HG02870 (cell line): ENCODE results near the gene SF3A1.
A peak's percentile ranks its signal among the peaks of the same experiment; 100 is the strongest.

Source experiments
- ATAC-seq: cut with Tn5 transposase; IDR thresholded peaks from one replicate; pipeline ENCODE4 v1.9.1; 2021; ENCODE audit warnings: mild to moderate bottlenecking, moderate library complexity; ENCODE audit not compliant: unreplicated experiment

The SF3A1 gene

GRCh38 chr22:30289141-30289979 lies 67.3 kb downstream of the SF3A1 start, which contains the start of gene CASTOR1:
CASTOR1 (minus strand) TSS chr22:30289505; CDS start chr22:30289497, 8 bp downstream.
- ATAC-seq: peak; percentile 67

DNA sequence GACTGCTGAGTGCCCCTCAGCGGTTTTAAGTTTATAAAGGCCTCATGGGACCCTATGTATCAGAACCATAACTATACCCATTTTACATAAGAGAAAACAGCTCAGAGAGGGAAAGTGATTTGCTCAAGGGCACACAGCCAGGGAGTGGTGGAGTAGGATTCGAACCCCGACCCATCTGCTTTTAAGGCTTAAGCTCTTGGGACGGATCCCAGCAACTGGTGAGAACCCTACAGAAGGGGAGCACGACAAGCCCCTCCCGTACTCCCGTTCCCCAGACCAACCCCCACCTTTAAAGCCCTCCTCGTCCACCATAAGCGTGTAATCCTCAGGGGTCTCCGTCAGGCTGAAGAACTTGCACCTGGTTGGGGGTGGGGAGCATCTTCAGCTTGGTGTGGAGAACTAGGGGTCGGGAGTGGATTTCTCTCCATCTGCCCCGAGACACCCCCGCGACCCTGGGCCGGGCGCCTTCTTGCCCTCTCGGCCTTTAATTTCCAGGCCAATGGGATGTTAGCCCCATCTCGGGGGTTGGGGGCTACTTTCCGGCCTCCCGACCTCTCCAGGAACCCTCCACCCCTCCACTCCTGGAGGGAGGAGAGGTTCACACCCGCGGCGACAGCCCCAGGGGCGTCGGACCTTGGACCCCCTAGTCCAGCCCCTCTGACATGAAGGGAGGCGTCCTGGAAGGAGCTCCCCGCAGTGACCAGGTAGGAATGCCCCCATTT lies 68.1 kb downstream of the SF3A1 start:
- ATAC-seq: no peak

DNA sequence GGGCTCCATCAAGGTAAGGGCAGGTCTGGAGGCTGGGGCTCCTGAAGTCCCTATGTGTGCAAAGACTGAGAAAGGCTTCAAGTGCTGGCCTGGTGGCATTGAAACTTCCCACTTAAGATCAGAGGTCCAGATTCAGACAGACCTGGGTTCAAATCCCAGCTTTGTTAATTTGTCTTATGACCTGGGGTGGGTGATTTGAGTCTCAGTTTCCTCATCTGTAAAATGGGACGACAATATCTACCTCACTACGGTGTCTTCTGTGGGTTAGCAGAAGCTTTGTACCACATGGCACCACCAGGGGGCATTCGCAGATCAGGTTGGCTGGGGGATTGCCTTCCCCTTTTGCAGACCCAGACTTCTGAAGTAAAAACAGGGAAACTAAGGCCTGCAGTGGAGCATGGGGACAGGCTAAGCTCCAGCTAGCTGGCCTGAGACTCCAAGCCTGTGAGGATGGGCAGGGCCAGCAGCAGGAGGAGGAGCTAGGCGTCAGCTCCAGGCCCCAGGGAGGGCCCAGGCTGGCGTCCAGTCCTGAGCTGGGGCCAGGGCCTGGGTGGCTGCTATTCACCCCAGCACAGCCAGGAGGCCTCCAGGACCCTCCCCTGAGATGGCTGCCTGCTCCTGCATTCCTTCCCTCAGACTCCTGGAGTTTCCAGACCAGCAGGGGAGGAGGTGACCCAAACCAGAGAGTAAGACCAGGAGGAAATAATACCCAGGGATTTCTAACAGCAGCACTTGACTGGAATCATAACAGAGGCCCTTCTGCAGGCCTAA lies 68.9 kb downstream of the SF3A1 start:
- ATAC-seq: no peak

DNA sequence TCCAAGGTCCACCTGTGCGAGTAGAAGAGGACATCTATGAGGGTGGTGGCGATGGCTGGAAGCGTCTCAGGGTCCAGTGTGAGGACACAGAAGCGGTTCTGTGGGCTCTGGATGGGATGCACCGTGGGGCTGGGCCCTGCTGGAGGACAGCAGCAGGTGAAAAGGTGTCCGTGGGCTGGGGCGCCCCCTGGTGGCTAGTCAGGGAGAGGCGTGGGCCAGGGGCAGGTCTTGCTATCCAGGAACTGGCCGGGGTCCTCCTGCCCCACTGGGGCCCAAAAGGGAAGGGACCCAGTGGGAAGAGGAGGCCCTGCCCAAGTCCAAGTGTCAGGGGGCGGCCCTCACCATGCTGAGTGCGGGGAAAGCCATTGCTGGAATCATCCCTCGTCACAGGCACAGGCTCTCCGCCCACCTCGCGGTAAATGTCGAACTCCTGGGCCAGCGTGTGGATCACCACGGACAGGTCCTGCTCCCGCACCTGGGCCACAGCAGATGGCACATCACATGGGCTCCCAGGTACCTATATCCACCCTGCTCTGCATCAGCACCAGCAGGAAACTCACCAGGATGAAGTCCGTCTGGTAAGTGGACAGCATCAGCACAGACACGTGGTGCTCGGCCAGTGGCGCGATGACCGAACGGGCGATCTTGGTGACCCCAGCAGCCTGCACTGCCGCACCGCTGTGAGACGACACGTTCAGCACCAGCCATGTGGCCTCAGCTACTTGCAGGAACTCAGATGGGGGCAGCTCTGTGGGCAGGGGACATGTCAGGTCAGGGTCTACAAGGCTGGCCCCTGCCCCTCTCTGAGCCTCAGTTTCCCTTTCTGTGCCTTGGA lies 69.7 kb downstream of the SF3A1 start:
- ATAC-seq: no peak

DNA sequence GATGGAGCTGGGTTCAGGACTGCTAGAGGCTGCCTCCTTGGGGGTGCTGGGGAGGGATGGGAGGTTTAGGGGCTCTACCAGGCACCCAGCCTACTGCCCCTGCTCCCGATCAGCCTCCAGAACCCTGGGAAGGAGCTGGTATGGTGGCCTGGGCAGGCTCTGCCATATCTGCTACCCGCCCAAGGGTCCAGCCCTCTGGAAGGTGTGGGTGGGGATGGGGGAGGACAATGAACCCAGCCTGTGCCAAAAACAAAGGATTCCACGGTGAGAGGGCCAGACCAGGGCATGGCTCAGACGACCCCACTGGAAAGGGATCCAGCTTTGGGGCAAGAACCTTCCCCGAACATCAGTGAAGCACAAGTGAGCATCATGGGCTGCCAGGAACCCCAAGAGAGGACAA lies 70.4 kb downstream of the SF3A1 start:
- ATAC-seq: no peak

DNA sequence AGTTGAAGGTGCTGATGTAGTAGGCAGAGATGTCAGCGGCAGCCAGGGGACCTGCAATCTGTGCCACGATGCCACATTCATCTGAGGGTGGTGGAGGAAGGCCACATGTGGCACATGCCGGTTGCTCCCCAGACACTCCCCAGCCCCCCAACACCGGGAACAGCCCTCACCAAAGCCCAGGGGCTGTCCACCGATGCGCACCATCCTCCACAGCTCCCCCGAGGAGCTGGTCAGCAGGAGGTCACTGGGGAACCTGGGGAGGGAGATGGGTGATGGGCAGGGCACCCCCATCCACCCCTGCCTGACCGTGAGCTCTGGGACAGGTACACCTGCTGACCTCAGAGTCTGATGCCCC lies 70.9 kb downstream of the SF3A1 start:
- ATAC-seq: no peak

DNA sequence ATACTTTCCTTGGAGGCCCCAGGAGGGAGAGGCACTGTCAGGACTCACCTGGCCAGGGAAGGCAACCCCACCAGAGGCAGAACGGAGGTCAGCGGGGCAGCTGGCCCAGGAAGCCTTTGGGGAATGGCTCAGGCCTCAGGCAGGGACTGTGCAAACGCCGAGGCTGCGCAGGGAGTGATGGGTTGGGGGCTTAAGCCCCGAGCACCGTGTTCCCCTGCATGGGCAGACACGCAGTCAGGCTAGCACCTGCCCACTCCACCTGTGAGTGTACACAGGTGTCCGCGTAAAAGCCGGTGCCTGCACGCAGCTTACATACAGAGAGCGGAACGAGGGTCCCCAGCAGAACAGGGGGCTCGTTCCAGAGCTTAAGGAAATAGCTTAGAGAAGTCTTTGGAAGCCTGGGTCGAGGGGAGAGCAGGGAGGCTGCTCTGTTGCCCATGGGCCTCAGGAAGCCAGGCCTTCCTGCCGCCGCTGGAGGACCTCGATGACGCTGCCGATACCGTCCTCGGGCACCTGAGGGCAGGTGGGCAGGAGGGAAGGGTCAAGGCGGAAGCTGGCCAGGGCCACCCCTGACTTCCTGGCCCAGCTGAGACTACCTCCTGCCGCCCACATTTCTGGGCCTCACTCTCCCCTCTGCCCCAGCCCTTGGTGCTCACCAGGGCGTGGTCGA lies 71.4 kb downstream of the SF3A1 start:
- ATAC-seq: no peak

DNA sequence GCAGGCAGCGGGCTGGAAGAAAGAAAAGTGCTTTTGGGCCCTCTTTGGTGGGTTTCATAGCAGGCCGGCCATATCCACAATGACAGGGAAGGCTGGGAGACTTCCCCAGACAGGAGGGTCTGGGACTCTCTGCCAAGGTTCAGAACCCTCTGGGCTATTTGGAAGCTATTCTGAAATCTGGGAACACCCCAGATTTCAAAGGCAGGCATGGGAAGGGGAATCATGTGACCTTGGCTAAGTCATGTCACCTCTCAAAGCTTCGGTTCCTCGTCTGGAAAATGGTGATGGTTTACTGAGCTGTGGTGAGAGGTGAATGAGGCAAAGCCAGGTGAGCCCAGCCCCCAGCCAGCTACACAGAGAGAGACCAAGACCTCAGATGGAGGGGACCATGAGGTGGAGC lies 72.0 kb downstream of the SF3A1 start:
- ATAC-seq: no peak

- ATAC-seq: no peak
These were observed 72.5 kb downstream of the SF3A1 start for GRCh38 chr22:30284172-30284571.

GRCh38 chr22:30283342-30283741 lies 73.4 kb downstream of the SF3A1 start:
- ATAC-seq: no peak

DNA sequence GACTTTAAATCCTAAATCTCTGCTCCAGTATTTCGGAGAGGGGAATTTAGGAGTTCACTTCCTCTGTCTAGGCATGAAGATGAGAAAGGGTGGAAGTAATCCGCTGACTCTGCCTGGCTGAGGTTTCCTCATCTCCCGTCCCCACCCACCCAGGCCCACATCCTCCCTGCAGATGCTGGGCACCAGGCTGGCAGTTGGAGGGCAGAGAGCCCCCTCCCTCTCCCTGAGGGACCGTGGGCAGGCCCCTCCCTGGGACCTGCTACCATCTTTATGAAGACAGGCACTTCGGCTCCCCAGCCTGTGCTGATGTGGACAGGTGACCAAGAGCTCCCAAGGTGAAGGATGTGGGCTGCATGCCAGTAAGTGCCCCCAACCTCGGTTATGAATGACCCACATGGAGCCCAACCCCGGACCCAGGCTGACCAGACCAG lies 74.1 kb downstream of the SF3A1 start:
- no peak for ATAC-seq
